ENCODE results near the gene HSF4. TPM values are rescaled to one million over a fixed set of nuclear protein-coding genes. Genes with fewer than 3 reads are reported as not detected.

HSF4 gene
- total RNA-seq, 4 donors from 2014 or later: 11.3 to 51.9 (median 42.3) TPM; not detected in 1

- peaks cover 9 to 11% of the 10 kb centered on the region in 2 donors for H3K4me1 ChIP-seq
- no peak for TF ChIP-seq POLR2A (IDR thresholded peaks at IDR 0.05)
- no peak for TF ChIP-seq CTCF (IDR thresholded peaks at IDR 0.05)
- no peak overlapping the region for H3K27ac ChIP-seq
- no peaks in the 10 kb centered on the region for H3K36me3 ChIP-seq
- no peak for DNase-seq
- no peaks in the 10 kb centered on the region for H3K27me3 ChIP-seq
- intact Hi-C loops (cut with DNase I; ENCODE audit: low total_unique reads): no loop called here
- H3K4me3 ChIP-seq: no peak overlapping the region
- no peaks in the 10 kb centered on the region for H3K9me3 ChIP-seq
These were observed 31.1 kb downstream of the HSF4 start for GRCh38 chr16:67195676-67196075.

- intact Hi-C loops (cut with DNase I; ENCODE audit: low total_unique reads): no loop called here
- no peak for TF ChIP-seq CTCF (IDR thresholded peaks at IDR 0.05)
- no peak for TF ChIP-seq POLR2A (IDR thresholded peaks at IDR 0.05)
- Histone ChIP-seq H3K36me3 (no peaks in the 10 kb centered on the region), H3K27ac (no peak overlapping the region), H3K4me3 (no peak overlapping the region), H3K27me3 (no peaks in the 10 kb centered on the region), H3K9me3 (no peaks in the 10 kb centered on the region), H3K4me1 (peaks cover 9 to 11% of the 10 kb centered on the region in 2 donors)
- no peak for DNase-seq
These were observed 32.3 kb downstream of the HSF4 start for GRCh38 chr16:67196881-67197280.

GRCh38 chr16:67197704-67198103 is 33.2 kb downstream of the HSF4 start:
- H3K4me3 ChIP-seq: no peak overlapping the region
- H3K9me3 ChIP-seq: no peaks in the 10 kb centered on the region
- no peaks in the 10 kb centered on the region for H3K27me3 ChIP-seq
- peaks cover 7 to 10% of the 10 kb centered on the region in 2 donors for H3K4me1 ChIP-seq
- intact Hi-C loops (cut with DNase I; ENCODE audit: low total_unique reads): no loop called here
- H3K27ac ChIP-seq: no peak overlapping the region
- TF ChIP-seq CTCF (IDR thresholded peaks at IDR 0.05) (no peak), POLR2A (IDR thresholded peaks at IDR 0.05) (no peak)
- no peaks in the 10 kb centered on the region for H3K36me3 ChIP-seq
- DNase-seq: no peak

DNA sequence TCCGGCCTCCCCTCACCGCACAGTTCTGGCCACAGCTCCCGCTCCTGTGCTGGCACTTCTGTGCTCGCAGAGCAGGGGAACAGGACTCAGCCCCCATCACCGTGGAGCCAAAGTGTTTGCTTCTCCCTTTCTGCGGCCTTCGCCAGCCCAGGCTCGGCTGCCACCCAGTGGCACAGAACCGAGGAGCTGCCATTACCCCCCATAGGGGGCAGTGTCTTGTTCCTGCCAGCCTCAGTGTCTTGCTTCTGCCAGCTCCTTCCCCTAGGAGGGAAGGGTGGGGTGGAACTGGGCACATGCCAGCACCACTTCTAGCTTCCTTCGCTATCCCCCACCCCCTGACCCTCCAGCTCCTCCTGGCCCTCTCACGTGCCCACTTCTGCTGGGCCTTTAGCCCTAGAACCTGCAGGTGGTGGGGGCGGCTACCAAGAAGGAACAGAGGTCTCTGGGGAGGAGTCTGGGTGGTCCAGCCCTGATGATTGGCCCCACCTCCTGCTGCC is 33.7 kb downstream of the HSF4 start:
- no peaks in the 10 kb centered on the region for H3K36me3 ChIP-seq
- H3K4me1 ChIP-seq: peaks cover 1 to 4% of the 10 kb centered on the region in 2 donors
- no peaks in the 10 kb centered on the region for H3K27me3 ChIP-seq
- DNase-seq: no peak
- H3K4me3 ChIP-seq: no peak overlapping the region
- H3K27ac ChIP-seq: no peak overlapping the region
- H3K9me3 ChIP-seq: no peaks in the 10 kb centered on the region
- TF ChIP-seq CTCF (IDR thresholded peaks at IDR 0.05): peak; percentile 13 to 46 (median 32)
- no peak for TF ChIP-seq POLR2A (IDR thresholded peaks at IDR 0.05)
- intact Hi-C loops (cut with DNase I; ENCODE audit: low total_unique reads): no loop called here

DNA sequence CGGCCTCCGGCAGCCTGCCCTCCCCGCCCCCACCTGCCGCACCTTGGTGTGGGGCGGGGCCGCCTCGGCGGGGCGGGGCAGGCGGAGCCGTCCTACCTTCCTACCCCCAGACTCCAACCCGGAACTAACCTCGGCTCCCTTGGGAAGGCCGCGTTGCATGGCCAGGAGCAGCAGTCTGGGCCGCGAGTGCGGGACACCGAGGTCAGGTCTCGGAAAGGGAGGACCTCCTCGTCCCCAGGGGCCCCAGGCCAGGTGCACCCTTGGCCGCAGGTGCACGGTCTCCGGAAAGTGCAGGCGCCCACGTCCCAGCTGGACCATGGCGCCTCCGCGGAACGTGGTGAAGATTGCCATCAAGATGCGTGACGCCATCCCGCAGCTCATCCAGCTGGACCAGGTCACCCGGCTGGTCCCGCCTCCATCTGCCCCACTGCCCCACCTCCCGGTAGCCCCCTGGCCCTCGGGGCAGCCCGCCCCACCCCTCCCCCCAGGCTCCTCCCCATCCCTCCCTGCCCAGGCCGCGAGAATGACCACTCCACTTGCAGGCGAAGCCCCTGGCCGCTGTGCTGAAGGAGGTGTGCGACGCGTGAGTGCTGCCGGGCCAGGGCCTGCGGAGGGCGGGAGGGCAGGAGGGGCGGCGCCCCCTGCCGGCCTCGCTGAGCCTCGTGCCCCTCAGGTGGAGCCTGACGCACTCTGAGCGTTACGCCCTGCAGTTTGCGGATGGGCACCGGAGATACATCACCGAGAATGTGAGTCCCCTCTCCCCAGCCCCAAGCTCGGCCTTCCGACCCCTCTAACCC is 34.7 kb downstream of the HSF4 start, which contains the start of gene ELMO3:
TSS of gene ELMO3 (plus strand) at position 121 of the 797 bp plus-strand sequence. CDS start at position 317, 196 bp downstream.
- Histone ChIP-seq H3K27ac (no peak within 1 kb of the TSS), H3K36me3 (no peaks in the 10 kb centered on the region), H3K9me3 (no peaks in the 10 kb centered on the region), H3K27me3 (no peaks in the 10 kb centered on the region), H3K4me1 (no peaks in the 10 kb centered on the region), H3K4me3 (no peak within 1 kb of the TSS)
- intact Hi-C loops (cut with DNase I; ENCODE audit: low total_unique reads): no loop called here
- DNase-seq: no peak
- TF ChIP-seq CTCF (IDR thresholded peaks at IDR 0.05) (peak in 2 of 4 experiments; percentile 7 to 24), POLR2A (IDR thresholded peaks at IDR 0.05) (no peak)
